GM18861 (cell line): ENCODE results near the gene PRSS56.
"Not testable (repeated sequence)": the region's sequence is repeated elsewhere in the genome, so short reads cannot be mapped to it uniquely, and the experiment has no call there.

Experiments
- ATAC-seq: cut with Tn5 transposase; IDR thresholded peaks from one replicate; pipeline ENCODE4 v1.9.1; 2021; ENCODE audit not compliant: unreplicated experiment

PRSS56 gene

GRCh38 chr2:232524771-232525170, 4.6 kb downstream of the PRSS56 start:
- ATAC-seq = no peak

DNA sequence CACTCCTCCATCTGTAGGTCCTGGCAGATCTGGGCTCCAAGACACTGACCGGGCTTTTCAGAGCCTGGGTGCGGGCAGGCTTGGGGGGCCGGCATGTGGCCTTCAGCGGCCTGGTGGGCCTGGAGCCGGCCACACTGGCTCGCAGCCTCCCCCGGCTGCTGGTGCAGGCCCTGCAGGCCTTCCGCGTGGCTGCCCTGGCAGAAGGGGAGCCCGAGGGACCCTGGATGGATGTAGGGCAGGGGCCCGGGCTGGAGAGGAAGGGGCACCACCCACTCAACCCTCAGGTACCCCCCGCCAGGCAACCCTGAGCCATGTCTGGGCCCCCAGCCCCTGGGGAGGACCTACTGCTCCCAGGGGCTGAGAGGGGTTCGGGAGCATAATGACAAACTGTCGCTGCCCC, 5.0 kb downstream of the PRSS56 start:
- no peak for ATAC-seq

DNA sequence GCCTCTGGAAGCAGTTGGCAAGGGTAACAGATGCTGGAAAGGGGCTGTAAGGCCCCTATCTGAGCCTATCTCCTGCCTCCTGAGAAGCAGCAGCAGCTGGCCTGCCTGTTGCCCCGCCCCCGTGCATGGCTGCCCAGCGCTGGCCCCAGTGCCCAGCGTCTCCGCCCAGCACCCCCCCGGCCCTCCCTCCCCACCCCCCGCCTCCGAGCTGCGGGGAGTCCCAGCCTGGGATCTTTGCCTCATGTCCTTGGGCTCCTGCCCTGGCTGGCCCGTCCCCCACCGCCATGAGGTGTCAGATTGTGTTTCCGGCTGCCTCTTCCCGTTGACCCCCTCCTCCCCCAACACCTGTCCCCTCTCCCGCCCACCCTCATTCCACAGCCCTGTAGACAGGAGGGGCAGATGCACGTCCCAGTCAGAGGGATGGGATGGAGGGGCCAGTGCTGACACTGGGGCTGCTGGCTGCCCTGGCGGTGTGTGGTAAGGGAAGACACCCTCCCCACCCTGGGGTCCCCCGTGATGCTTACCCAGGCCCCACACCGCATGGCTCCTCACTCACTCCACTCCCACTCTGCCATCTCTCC, 5.7 kb downstream of the PRSS56 start, which contains the start of gene CHRND:
CHRND (plus strand) TSS at position 370 of the 581 bp plus-strand sequence; CDS start at position 426, 56 bp downstream.
- ATAC-seq = no peak

- ATAC-seq = no peak
These were observed 6.3 kb downstream of the PRSS56 start for GRCh38 chr2:232526372-232526941.

- ATAC-seq = no peak
These were observed 7.8 kb downstream of the PRSS56 start for GRCh38 chr2:232527905-232528470.

DNA sequence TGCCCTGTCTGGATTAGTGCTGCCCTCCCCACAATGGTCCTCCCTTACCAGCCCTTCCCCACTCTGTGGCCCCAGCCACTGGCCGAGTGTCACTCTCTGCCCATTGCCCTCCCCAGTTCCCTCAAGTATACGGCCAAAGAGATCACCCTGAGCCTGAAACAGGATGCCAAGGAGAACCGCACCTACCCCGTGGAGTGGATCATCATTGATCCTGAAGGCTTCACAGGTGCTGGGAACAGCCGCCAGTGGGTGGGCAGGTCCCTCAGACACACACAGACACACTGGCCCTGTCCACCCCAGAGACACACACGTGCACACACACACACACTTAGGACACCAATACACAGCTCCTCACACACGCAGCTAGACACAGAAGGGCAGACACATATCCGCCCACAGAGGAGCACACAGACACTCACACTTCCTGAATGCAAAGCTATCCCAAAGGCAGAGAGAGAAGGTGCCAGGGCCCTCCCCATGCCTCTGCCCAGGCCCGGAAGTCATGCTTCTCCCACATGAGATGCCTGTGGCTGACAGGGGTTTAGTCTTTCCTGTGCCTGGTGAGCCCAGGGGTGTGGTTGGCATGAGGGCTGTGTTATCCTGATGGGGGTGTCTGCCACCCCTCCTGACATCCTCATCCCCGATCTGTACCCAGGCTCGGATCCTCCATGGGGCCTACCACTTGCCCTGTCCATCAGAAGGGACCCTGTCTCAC, 8.7 kb downstream of the PRSS56 start:
- no peak for ATAC-seq

DNA sequence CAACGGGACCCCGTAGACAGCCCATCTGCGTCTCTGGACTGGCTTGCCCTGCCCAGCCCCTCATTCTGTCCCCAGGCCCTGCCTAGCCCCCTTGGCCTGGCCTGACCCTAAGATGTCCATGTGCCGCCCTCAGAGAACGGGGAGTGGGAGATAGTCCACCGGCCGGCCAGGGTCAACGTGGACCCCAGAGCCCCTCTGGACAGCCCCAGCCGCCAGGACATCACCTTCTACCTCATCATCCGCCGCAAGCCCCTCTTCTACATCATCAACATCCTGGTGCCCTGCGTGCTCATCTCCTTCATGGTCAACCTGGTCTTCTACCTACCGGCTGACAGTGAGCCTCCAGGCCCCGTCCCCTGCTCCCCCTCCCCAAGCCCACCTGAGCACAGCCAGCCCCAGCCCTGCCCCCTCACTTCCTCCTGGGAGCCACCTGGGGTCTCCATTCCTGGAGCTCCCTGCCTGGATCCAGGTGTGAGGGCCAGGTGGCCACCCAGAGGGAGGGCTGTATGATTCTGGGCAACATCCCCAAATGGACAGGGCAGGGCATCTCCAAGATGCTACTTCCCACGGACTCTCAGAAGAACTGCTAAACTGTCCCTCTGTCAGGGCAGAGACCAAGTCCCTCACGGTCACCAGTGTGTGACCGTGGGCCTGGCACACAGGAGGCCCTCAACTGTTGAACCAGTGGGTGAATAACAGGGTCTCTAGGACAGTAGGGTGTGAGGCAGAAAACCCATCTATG, 9.8 kb downstream of the PRSS56 start:
- ATAC-seq = no peak

DNA sequence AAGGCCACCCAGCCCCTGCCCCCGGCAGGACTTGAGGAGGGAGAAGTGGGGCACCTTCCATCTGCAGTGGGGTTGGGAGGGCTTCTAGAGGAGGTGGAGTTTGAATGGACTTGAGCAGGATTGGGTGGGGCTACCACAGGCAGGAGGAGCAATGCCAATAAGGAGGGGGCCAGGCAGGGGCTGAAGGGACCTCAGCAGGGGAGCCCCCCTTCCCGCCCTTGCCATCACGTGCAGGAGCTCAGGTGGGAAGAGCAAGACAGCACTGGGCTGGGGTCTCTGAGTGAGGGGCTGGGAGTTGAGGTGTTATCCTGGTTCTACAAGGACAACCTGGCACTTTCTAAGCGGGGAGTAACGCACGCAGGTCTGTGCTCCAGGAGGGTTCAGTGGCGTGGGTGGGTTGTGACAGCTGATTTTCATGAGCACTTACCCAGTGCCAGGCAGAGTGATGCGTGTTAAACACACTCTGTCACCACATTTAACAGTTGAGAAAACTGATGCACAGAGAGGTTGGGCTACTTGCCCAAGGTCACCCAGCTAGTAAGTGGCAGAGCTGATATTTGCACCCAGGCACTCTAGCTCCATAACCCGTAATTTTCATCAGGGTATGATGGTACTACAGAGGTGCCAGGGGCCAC, 10.6 kb downstream of the PRSS56 start:
- ATAC-seq = no peak

- ATAC-seq = no peak
These were observed 12.2 kb downstream of the PRSS56 start for GRCh38 chr2:232532419-232532818.

DNA sequence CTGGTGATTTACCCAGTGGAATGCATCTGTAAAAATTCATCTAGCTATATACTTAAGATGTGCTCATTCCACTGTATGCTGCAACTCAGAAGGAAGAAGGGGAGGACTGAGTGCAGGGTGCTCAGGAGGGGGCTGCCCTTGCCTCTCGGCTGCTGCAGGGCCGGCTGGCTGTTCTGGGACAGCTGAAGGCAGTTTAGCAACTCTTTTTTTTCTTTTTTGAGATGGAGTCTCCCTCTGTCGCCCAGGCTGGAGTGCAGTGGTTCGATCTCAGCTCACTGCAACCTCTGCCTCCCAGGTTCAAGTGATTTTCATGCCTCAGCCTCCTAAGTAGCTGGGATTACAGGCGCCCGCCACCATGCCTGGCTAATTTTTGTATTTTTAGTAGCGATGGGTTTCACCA, 12.6 kb downstream of the PRSS56 start:
- ATAC-seq = not testable (repeated sequence)

- no peak for ATAC-seq
These were observed 13.9 kb downstream of the PRSS56 start for GRCh38 chr2:232533944-232534710.

- ATAC-seq = no peak
These were observed 14.9 kb downstream of the PRSS56 start for GRCh38 chr2:232534940-232535651.

- no peak for ATAC-seq
These were observed 15.8 kb downstream of the PRSS56 start for GRCh38 chr2:232535761-232536530.

GRCh38 chr2:232537079-232537478, 16.9 kb downstream of the PRSS56 start:
- no peak for ATAC-seq

DNA sequence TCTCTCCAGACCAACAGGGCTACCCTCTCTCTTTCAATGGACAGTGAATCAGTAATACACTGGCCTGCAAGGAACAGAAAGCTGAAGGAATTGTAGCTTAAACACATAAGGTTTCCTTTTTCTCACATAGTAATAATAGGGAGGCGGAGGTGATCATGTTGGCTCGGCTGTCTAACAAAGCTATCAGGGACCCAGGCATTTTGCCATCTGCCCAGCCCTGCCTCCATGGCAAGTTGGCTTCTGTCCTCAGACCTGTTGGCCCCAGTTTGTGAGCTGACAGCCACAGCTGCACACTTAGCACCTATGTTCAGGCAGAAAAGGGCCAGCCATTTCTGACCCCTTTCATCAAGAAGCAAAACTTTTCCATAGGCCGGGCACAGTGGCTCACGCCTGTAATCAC, 17.3 kb downstream of the PRSS56 start:
- no peak for ATAC-seq

DNA sequence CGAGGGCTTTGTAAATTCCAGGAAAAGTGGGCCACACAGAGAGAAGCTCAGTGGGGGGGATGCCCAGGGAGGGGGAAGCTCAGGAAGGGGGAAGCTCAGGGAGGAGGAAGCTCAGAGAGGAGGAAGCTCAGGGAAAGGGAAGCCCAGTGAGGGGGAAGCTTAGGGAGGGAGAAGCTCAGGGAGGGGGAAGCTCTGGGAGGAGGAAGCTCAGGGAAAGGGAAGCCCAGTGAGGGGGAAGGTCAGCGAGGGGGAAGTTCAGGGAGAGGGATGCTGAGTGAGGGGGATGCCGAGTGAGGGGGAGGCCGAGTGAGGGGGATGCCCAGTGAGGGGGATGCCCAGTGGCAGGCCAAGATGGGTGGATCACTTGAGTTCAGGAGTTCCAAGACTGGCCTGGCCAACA, 18.5 kb downstream of the PRSS56 start:
- no peak for ATAC-seq

DNA sequence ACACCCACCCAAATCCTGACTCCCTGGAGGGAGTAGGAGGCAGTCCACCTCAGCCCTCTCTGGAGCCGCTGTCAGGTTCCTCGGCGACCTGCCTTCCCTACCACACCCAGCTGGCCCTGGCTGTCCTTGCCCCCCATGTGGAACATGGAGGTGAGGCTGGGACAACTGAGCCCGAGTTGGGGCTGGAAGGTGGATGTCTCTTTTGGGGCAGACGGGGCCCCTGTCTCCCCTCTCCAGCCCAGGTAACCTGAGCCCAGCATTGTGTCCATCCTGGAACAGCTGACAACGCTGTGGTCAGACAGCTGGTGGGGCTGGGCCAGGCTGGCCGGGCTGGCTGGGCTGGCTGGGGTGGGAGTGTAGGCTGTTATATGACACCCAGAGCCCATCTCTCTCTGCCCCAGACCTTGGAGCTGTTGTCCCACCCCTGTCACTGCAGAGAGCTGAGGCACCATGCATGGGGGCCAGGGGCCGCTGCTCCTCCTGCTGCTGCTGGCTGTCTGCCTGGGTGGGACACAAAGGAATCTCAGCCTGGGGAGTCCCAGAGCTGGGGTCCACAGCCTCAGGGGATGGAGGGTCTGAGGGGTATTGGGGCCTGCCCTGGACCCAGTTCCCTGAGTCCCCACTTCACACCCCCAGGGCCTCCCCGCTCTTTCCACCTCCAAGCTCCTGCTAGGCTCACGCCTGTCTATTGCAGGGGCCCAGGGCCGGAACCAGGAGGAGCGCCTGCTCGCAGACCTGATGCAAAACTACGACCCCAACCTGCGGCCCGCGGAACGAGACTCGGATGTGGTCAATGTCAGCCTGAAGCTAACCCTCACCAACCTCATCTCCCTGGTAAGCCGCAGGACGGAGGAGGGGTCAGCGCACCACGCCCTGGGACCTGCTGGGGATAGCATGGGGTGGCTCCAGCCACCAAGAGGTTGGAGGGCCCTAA, 19.4 kb downstream of the PRSS56 start, which contains the start of gene CHRNG:
CHRNG (plus strand) TSS at position 395 of the 934 bp plus-strand sequence; CDS start at position 451, 56 bp downstream.
- no peak for ATAC-seq
